Neural cell (in vitro differentiated cells): ENCODE data around the gene FANCC.

Experiments used
- CTCF ChIP-seq: fragments of 450-650 bp; IDR thresholded peaks from 2 replicates; pipeline ENCODE4 v1.5.1; 2014; ENCODE audit warnings: antibody characterized with exemption, mild to moderate bottlenecking, moderate library complexity; ENCODE audit not compliant: poor library complexity, severe bottlenecking
- EP300 ChIP-seq: fragments of 450-650 bp; conservative IDR thresholded peaks from 2 replicates; pipeline ENCODE4 v1.6.1; 2014; ENCODE audit warnings: antibody characterized with exemption, mild to moderate bottlenecking, moderate library complexity; ENCODE audit not compliant: poor library complexity, severe bottlenecking
- EZH2 ChIP-seq: fragments of 200-600, 300-800 bp; shearing (Covaris generic), sonication (generic); IDR thresholded peaks from 2 replicates; pipeline ENCODE4 v1.6.1; 2014; ENCODE audit warnings: antibody characterized with exemption, low read length, borderline replicate concordance, mild to moderate bottlenecking; ENCODE audit not compliant: insufficient read depth, poor library complexity, severe bottlenecking
- POLR2AphosphoS5 ChIP-seq: IDR thresholded peaks from 2 replicates; pipeline ENCODE4 v1.6.1; 2012
- RAD21 ChIP-seq: fragments of 450-650 bp; conservative IDR thresholded peaks from 2 replicates; pipeline ENCODE4 v1.6.1; 2014; ENCODE audit warnings: antibody characterized with exemption, mild to moderate bottlenecking, moderate library complexity
- REST ChIP-seq: IDR thresholded peaks from 2 replicates; pipeline ENCODE4 v1.6.1; 2012; ENCODE audit warnings: borderline replicate concordance
- SMC3 ChIP-seq: fragments of 450-650 bp; conservative IDR thresholded peaks from 2 replicates; pipeline ENCODE4 v1.6.1; 2014; ENCODE audit warnings: antibody characterized with exemption, mild to moderate bottlenecking, moderate library complexity; ENCODE audit not compliant: poor library complexity

GRCh38 chr9:95307538-95307937 is 10.0 kb downstream of the FANCC start:
- TF ChIP-seq EP300: no peak
- no peak for TF ChIP-seq CTCF
- TF ChIP-seq REST: no peak
- TF ChIP-seq RAD21: no peak
- no peak for TF ChIP-seq EZH2
- TF ChIP-seq POLR2AphosphoS5: no peak
- TF ChIP-seq SMC3: no peak
